HepG2 (cell line): ENCODE measurements around the gene C14orf119. TPM values are rescaled to one million over a fixed set of nuclear protein-coding genes. Genes with fewer than 3 reads are reported as not detected.

Source experiments
- ATAC-seq: fragments of 200-7000 bp; cut with Tn5 transposase; 3 replicates; pipeline ENCODE4 v1.9.1; 2020; ENCODE audit warnings: mild to moderate bottlenecking, moderate library complexity
- BruUV-seq: library from RNA; stranded (reverse); fragments of 400-500 nt; replicated peaks from 2 replicates; lab custom pipeline; 2021; lab: Mats Ljungman, UMichigan
- CTCF ChIA-PET: fragments of 300-600 bp; formaldehyde crosslinking; extraction: SDS; loops from one replicate; lab custom pipeline; 2021; ENCODE audit warnings: low total read pairs, inconsistent platforms, low intra/inter-chr PET ratio; lab: Yijun Ruan, JAX
- POLR2A ChIA-PET: fragments of 350-600 bp; sonication (Branson Sonifier 250); formaldehyde crosslinking; loops from one replicate; lab custom pipeline; 2020; ENCODE audit warnings: antibody characterized with exemption, inconsistent platforms; lab: Yijun Ruan, JAX
- DNase-seq: peaks from one replicate; pipeline ENCODE4 v3.0.0-alpha.2; 2015; ENCODE audit warnings: low spot score
- FAIRE-seq: peaks from 3 replicates; lab custom pipeline; 2011; peaks lifted over from hg19 to GRCh38; lab: Jason Lieb, UNC
- H2AFZ ChIP-seq: one replicate; pipeline ENCODE4 v1.6.1; 2011; ENCODE audit warnings: low read length, inconsistent platforms
- H3K27ac ChIP-seq: fragments of 300-600 bp; 3 replicates; pipeline ENCODE4 v1.8.0; 2011; ENCODE audit warnings: mixed run types, mild to moderate bottlenecking, mixed read lengths, low read length, inconsistent platforms; ENCODE audit not compliant: insufficient read depth; ENCODE audit errors: extremely low read length
- H3K27me3 ChIP-seq, 2 experiments: fragments of 200-600 bp in 1 of 2; 2 replicates in 1 of 2; 3 replicates in 1 of 2; pipeline versions ENCODE4 v1.6.0 to v1.8.0; 2011; ENCODE audit warnings: low read length in 2 of 2, mild to moderate bottlenecking in 2 of 2, moderate library complexity in 2 of 2, inconsistent platforms in 1 of 2; ENCODE audit not compliant: insufficient read depth in 2 of 2, control insufficient read depth in 1 of 2
- H3K36me3 ChIP-seq, 2 experiments: fragments of 200-600 bp in 1 of 2; replicated peaks in 1 of 2; 2 replicates in 1 of 2; 3 replicates in 1 of 2; pipeline versions ENCODE4 v1.5.1 to v1.8.0; 2011; ENCODE audit warnings: low read length in 2 of 2, inconsistent platforms in 1 of 2; ENCODE audit not compliant: insufficient read depth in 2 of 2, control insufficient read depth in 1 of 2
- H3K4me1 ChIP-seq: 2 replicates; pipeline ENCODE4 v1.5.1; 2012; ENCODE audit warnings: low read length, inconsistent platforms; ENCODE audit not compliant: insufficient read depth
- H3K4me2 ChIP-seq: 2 replicates; pipeline ENCODE4 v1.6.0; 2011; ENCODE audit warnings: low read depth, low read length, inconsistent platforms
- H3K4me3 ChIP-seq, 3 experiments: fragments of 200-600 bp in 1 of 3; sonication (generic), shearing (Covaris generic) in 1 of 3; replicated peaks in 1 of 3; 2 replicates each; pipeline ENCODE4 v1.5.1; 2011 to 2016; ENCODE audit warnings: low read length in 3 of 3, inconsistent platforms in 2 of 3, low read depth in 2 of 3, mild to moderate bottlenecking in 2 of 3, control low read depth in 1 of 3, mixed read lengths in 1 of 3; ENCODE audit not compliant: insufficient read depth in 1 of 3
- H3K79me2 ChIP-seq: one replicate; pipeline ENCODE4 v1.6.1; 2011; ENCODE audit warnings: low read length, inconsistent platforms; ENCODE audit not compliant: insufficient read depth
- H3K9ac ChIP-seq: 2 replicates; pipeline ENCODE4 v1.6.0; 2011; ENCODE audit warnings: mild to moderate bottlenecking, low read depth, low read length, inconsistent platforms; ENCODE audit not compliant: insufficient read depth
- H3K9me3 ChIP-seq: 2 replicates; pipeline ENCODE4 v1.5.1; 2012; ENCODE audit warnings: mild to moderate bottlenecking, low read length
- H4K20me1 ChIP-seq: 2 replicates; pipeline ENCODE4 v1.6.0; 2011; ENCODE audit warnings: inconsistent platforms, mild to moderate bottlenecking, low read length, moderate library complexity; ENCODE audit not compliant: insufficient read depth
- AKAP8 ChIP-seq: sonication (generic); formaldehyde crosslinking; IDR thresholded peaks from 2 replicates; pipeline ENCODE4 v1.5.1; 2020; ENCODE audit warnings: mild to moderate bottlenecking, missing genetic modification reagents
- ATF1 ChIP-seq: IDR thresholded peaks from 2 replicates; pipeline ENCODE4 v1.6.1; 2016; ENCODE audit warnings: mild to moderate bottlenecking, control low read depth
- CHCHD3 ChIP-seq: sonication (generic); formaldehyde crosslinking; IDR thresholded peaks from 2 replicates; pipeline ENCODE4 v1.8.0; 2022; ENCODE audit warnings: mild to moderate bottlenecking, missing genetic modification reagents, moderate library complexity
- CHD4 ChIP-seq: fragments of 200-600 bp; sonication (generic); IDR thresholded peaks from 2 replicates; pipeline ENCODE4 v1.7.0; 2017; ENCODE audit warnings: mild to moderate bottlenecking, low read length, borderline replicate concordance
- E2F5 ChIP-seq: sonication (generic); formaldehyde crosslinking; conservative IDR thresholded peaks from 2 replicates; pipeline ENCODE4 v1.4.0; 2020; ENCODE audit warnings: missing genetic modification reagents
- EZH2 ChIP-seq: conservative IDR thresholded peaks from 2 replicates; pipeline ENCODE4 v1.6.1; 2012; ENCODE audit warnings: mild to moderate bottlenecking, low read depth, low read length, moderate library complexity
- HDAC2 ChIP-seq: sonication (generic); formaldehyde crosslinking; IDR thresholded peaks from 2 replicates; pipeline ENCODE4 v1.4.0; 2020; ENCODE audit warnings: missing genetic modification reagents
- HDAC6 ChIP-seq: fragments of 200-600 bp; sonication (generic); IDR thresholded peaks from 2 replicates; pipeline ENCODE4 v1.7.0; 2017; ENCODE audit warnings: mild to moderate bottlenecking, antibody characterized with exemption, low read length, low read depth
- KDM1A ChIP-seq: IDR thresholded peaks from 2 replicates; pipeline ENCODE4 v1.6.1; 2016; ENCODE audit warnings: missing compliant biosample characterization
- NFYB ChIP-seq: sonication (generic); formaldehyde crosslinking; IDR thresholded peaks from 2 replicates; pipeline ENCODE4 v1.4.0; 2020; ENCODE audit warnings: missing genetic modification reagents
- NR3C1 ChIP-seq: sonication (generic); formaldehyde crosslinking; IDR thresholded peaks from 2 replicates; pipeline ENCODE4 v1.4.0; 2020; ENCODE audit warnings: missing genetic modification reagents
- SMAD3 ChIP-seq: sonication (generic); formaldehyde crosslinking; IDR thresholded peaks from 2 replicates; pipeline ENCODE4 v1.4.0; 2020; ENCODE audit warnings: missing genetic modification reagents
- ZFP91 ChIP-seq: sonication (generic); formaldehyde crosslinking; IDR thresholded peaks from 2 replicates; pipeline ENCODE4 v1.9.0; 2022; ENCODE audit warnings: missing genetic modification reagents, mild to moderate bottlenecking, borderline replicate concordance
- ZFYVE20 ChIP-seq: sonication (generic); formaldehyde crosslinking; IDR thresholded peaks from 2 replicates; pipeline ENCODE4 v1.8.0; 2023; ENCODE audit warnings: low read depth, mild to moderate bottlenecking, moderate library complexity, missing genetic modification reagents, borderline replicate concordance
- ZNF326 ChIP-seq: sonication (generic); formaldehyde crosslinking; IDR thresholded peaks from 2 replicates; pipeline ENCODE4 v1.4.0; 2020; ENCODE audit warnings: missing genetic modification reagents, borderline replicate concordance
- ZNF441 ChIP-seq: sonication (generic); formaldehyde crosslinking; IDR thresholded peaks from 2 replicates; pipeline ENCODE4 v1.7.0; 2021; ENCODE audit warnings: missing genetic modification reagents, borderline replicate concordance
- ZNF607 ChIP-seq: sonication (generic); formaldehyde crosslinking; IDR thresholded peaks from 2 replicates; pipeline ENCODE4 v1.5.1; 2020; ENCODE audit warnings: missing genetic modification reagents, mild to moderate bottlenecking, borderline replicate concordance
- ZNF761 ChIP-seq: sonication (generic); formaldehyde crosslinking; conservative IDR thresholded peaks from 2 replicates; pipeline ENCODE4 v1.4.0; 2020; ENCODE audit warnings: mild to moderate bottlenecking, missing genetic modification reagents
- ZNF766 ChIP-seq: sonication (generic); formaldehyde crosslinking; IDR thresholded peaks from 2 replicates; pipeline ENCODE4 v1.5.0; 2020; ENCODE audit warnings: missing genetic modification reagents, borderline replicate concordance
- ZNF770 ChIP-seq: sonication (generic); formaldehyde crosslinking; IDR thresholded peaks from 2 replicates; pipeline ENCODE4 v1.5.0; 2020; ENCODE audit warnings: mild to moderate bottlenecking, missing genetic modification reagents
- ZNF891 ChIP-seq: sonication (generic); formaldehyde crosslinking; IDR thresholded peaks from 2 replicates; pipeline ENCODE4 v1.5.0; 2020; ENCODE audit warnings: mild to moderate bottlenecking, missing genetic modification reagents
- WGBS: methylation state at CpG from one replicate; pipeline ENCODE4 v1.1.6; 2017; ENCODE audit warnings: low lambda C conversion rate; 5-methylcytosine and 5-hydroxymethylcytosine counted together
- in situ Hi-C: cut with HindIII; loops from 2 replicates; pipeline ENCODE4 v1.10.0; 2017; ENCODE audit warnings: low pct_unique_long_range_greater_than_20kb; ENCODE audit not compliant: extremely low pct_ligation_motif_present
- intact Hi-C: fragments of 100-400 bp; cut with micrococcal nuclease; formaldehyde crosslinking; loops from one replicate; pipeline ENCODE4 v1.10.0; 2022; ENCODE audit not compliant: unreplicated experiment
- polyA plus RNA-seq, 8 experiments: library from polyadenylated mRNA; depleted of rRNA in 3 of 8; stranded (reverse) in 7 of 8; unstranded in 1 of 8; fragments of >200 nt; fragmentation: Illumina TruSeq in 4 of 8; extraction: Trizol in 4 of 8; gene quantifications; 2 replicates each; pipeline versions ENCODE4 v1.2.1 to v1.2.3, GENCODE V29; 2011 to 2016; ENCODE audit warnings: low read depth in 4 of 8, missing spikeins in 1 of 8, mixed read lengths in 1 of 8; ENCODE audit not compliant: insufficient read depth in 1 of 8
- total RNA-seq, 5 experiments: library from RNA; depleted of rRNA; stranded (reverse); fragments of >200 nt; fragmentation: Illumina TruSeq; extraction: Trizol; gene quantifications; 2 replicates each; pipeline ENCODE4 v1.2.3, GENCODE V29; 2016; ENCODE audit warnings: low read depth in 1 of 5

C14orf119 gene
- total and polyA plus RNA-seq, 2 of the 13 experiments (the other 11 are each of a cell fraction or from before 2014, with no cell fraction given): 117 to 206 TPM

- CTCF ChIA-PET: no interaction called here
- Histone ChIP-seq H3K79me2 (no peaks in the 10 kb centered on the region), H3K4me1 (peaks cover 40% of the 10 kb centered on the region), H3K4me2 (peak overlapping the region; percentile 70), H3K36me3 (peaks cover 0 to 2% of the 10 kb centered on the region in 2 experiments; a peak in 3 of 5 replicates), H3K9me3 (no peaks in the 10 kb centered on the region), H3K9ac (peak overlapping the region; percentile 19; the same call in 1 of the 2 replicates), H3K4me3 (peak overlapping the region in 1 of 3 experiments; percentile 44; a peak in 3 of 6 replicates), H3K27me3 (peaks cover 8 to 45% of the 10 kb centered on the region in 2 experiments), H2AFZ (peak overlapping the region; percentile 39), H3K27ac (no peak overlapping the region), H4K20me1 (no peaks in the 10 kb centered on the region)
- no TSS peak for BruUV-seq
- POLR2A ChIA-PET: interaction anchor here (1.4 to 4.5 kb wide), 2 partner anchors 9 to 122 kb away, joined by 3 to 52 read pairs; partner anchors contain the start of genes ACIN1 and C14orf119
- FAIRE-seq: no peak
- 20% methylated on average over 6 of the region's 6 CpGs for WGBS
- DNase-seq: no peak
- in situ Hi-C loops: no loop called here
- peak; percentile 2 for ATAC-seq
- intact Hi-C loops: no loop called here
- TF ChIP-seq AKAP8 (CRISPR knock-in tag) (no peak), ZNF766 (CRISPR knock-in tag) (no peak), ZNF607 (CRISPR knock-in tag) (no peak), NR3C1 (CRISPR knock-in tag) (no peak), ZNF441 (CRISPR knock-in tag) (no peak), CHCHD3 (no peak), ZNF770 (CRISPR knock-in tag) (no peak), ZNF891 (no peak), CHD4 (no peak), ZNF761 (CRISPR knock-in tag) (no peak), ZFP91 (no peak), SMAD3 (CRISPR knock-in tag) (no peak), NFYB (CRISPR knock-in tag) (no peak), E2F5 (no peak), ATF1 (CRISPR knock-in tag) (no peak), EZH2 (0 out of 2 replicates have a peak, but pooled peaks have one; percentile 17), HDAC2 (CRISPR knock-in tag) (no peak), KDM1A (CRISPR knock-in tag) (no peak), HDAC6 (no peak), ZFYVE20 (CRISPR knock-in tag) (no peak), ZNF326 (CRISPR knock-in tag) (no peak)
These were observed 8.8 kb downstream of the C14orf119 start for GRCh38 chr14:23104070-23104590.
